Body of pancreas (tissue), 4 donors: ENCODE measurements around the gene DFFB. TPM values are rescaled to one million over a fixed set of nuclear protein-coding genes. Genes with fewer than 3 reads are reported as not detected.

Experiments used
- ATAC-seq: fragments of 150-250 bp; one replicate; pipeline ENCODE4 v1.9.1; 2016
- DNase-seq, 4 donors: peaks; one replicate each; pipeline ENCODE4 v3.0.0-alpha.2; 2019
- H3K27ac ChIP-seq, 4 donors: fragments of 200-600 bp; sonication (generic); 1 replicate in 3 of 4; 2 replicates in 1 of 4; pipeline versions ENCODE4 v1.5.1 to v1.6.1; 2016 to 2019; ENCODE audit warnings: mild to moderate bottlenecking in 1 of 4, mixed read lengths in 1 of 4, moderate library complexity in 1 of 4
- H3K27me3 ChIP-seq, 2 donors: fragments of 200-600 bp; sonication (generic); one replicate each; pipeline ENCODE4 v1.6.0; 2016; ENCODE audit warnings: mild to moderate bottlenecking in 1 of 2
- H3K36me3 ChIP-seq, 2 donors: fragments of 200-600 bp; sonication (generic); replicated peaks in 1 of 2; 2 replicates each; pipeline ENCODE4 v1.5.1; 2016; ENCODE audit warnings: low read depth in 2 of 2; ENCODE audit not compliant: insufficient read depth in 1 of 2
- H3K4me1 ChIP-seq: fragments of 200-600 bp; sonication (generic); one replicate; pipeline ENCODE4 v1.6.0; 2016
- H3K4me3 ChIP-seq, 2 donors: fragments of 200-600 bp; sonication (generic); 1 replicate in 1 of 2; 2 replicates in 1 of 2; pipeline ENCODE4 v1.5.1; 2016 to 2019
- H3K9me3 ChIP-seq, 3 donors: fragments of 200-600 bp; sonication (generic); 1 replicate in 2 of 3; 2 replicates in 1 of 3; pipeline ENCODE4 v1.5.1; 2016
- CTCF ChIP-seq, 7 experiments: fragments of 450-650 bp in 4 of 7; fragments of 200-600 bp in 3 of 7; sonication (generic) in 3 of 7; IDR thresholded peaks; one replicate each; pipeline ENCODE4 v1.5.1; 2016 to 2019; ENCODE audit warnings: antibody characterized with exemption in 7 of 7
- POLR2A ChIP-seq, 3 donors: fragments of 450-650 bp; IDR thresholded peaks; one replicate each; pipeline ENCODE4 v1.6.1; 2016; ENCODE audit warnings: antibody characterized with exemption in 3 of 3, mild to moderate bottlenecking in 2 of 3
- WGBS, 2 donors: methylation state at CpG; one replicate each; pipeline ENCODE4 v1.1.5; 2017; 5-methylcytosine and 5-hydroxymethylcytosine counted together
- intact Hi-C: fragments of 100-400 bp; cut with DNase I; formaldehyde crosslinking; loops from one replicate; pipeline ENCODE4 v1.15.1; 2023
- total RNA-seq, 2 donors: library from RNA; depleted of rRNA; stranded (reverse); fragments of >200 nt; gene quantifications; one replicate each; pipeline ENCODE4 v1.1.0, GENCODE V29; 2016

Gene DFFB
- total RNA-seq, 2 donors from 2014 or later: 6.5 to 13.5 TPM

- TF ChIP-seq CTCF (IDR thresholded peaks at IDR 0.05): no peak
- no peak for TF ChIP-seq POLR2A (IDR thresholded peaks at IDR 0.05)
- intact Hi-C loops: loop anchor here (5.0 kb wide), 1 partner anchor 1837 kb away; no protein-coding TSS in a partner anchor
Measured at GRCh38 chr1:3910049-3910731, 52.9 kb downstream of the DFFB start.

GRCh38 chr1:3910857-3911845, 53.9 kb downstream of the DFFB start:
- peak; percentile 91 for ATAC-seq

More at GRCh38 chr1:3910049-3910731, 52.9 kb downstream of the DFFB start:
- 70 to 79% methylated on average over 8 to 28 of the region's 30 CpGs for WGBS, 2 donors
- DNase-seq (peak in 1 of 4 donors; percentile 4), ATAC-seq (no peak)
- Histone ChIP-seq H3K27me3 (no peaks in the 10 kb centered on the region), H3K4me1 (peaks cover 10% of the 10 kb centered on the region), H3K27ac (no peak overlapping the region), H3K9me3 (no peaks in the 10 kb centered on the region), H3K4me3 (no peak overlapping the region), H3K36me3 (no peaks in the 10 kb centered on the region)

GRCh38 chr1:3911981-3912808, 54.9 kb downstream of the DFFB start:
- DNase-seq (no peak), ATAC-seq (no peak)
- intact Hi-C loops: loop anchor here (5.0 kb wide), 1 partner anchor 1835 kb away; no protein-coding TSS in a partner anchor
- WGBS, 2 donors: 86 to 96% methylated on average over 8 to 38 of the region's 38 CpGs
- Histone ChIP-seq H3K27ac (no peak overlapping the region), H3K36me3 (no peaks in the 10 kb centered on the region), H3K4me3 (no peak overlapping the region), H3K27me3 (peaks cover 0 to 3% of the 10 kb centered on the region in 2 donors), H3K9me3 (no peaks in the 10 kb centered on the region), H3K4me1 (peaks cover 10% of the 10 kb centered on the region)
- TF ChIP-seq CTCF (IDR thresholded peaks at IDR 0.05): no peak
- no peak for TF ChIP-seq POLR2A (IDR thresholded peaks at IDR 0.05)

More at GRCh38 chr1:3910857-3911845, 53.9 kb downstream of the DFFB start:
- WGBS, 2 donors: 14 to 20% methylated on average over 10 to 35 of the region's 35 CpGs
- no peaks in the 10 kb centered on the region for H3K9me3 ChIP-seq
- intact Hi-C loops: loop anchor here (5.0 kb wide), 1 partner anchor 1836 kb away; no protein-coding TSS in a partner anchor
- no peaks in the 10 kb centered on the region for H3K36me3 ChIP-seq
- peaks cover 10% of the 10 kb centered on the region for H3K4me1 ChIP-seq
- no peak overlapping the region for H3K27ac ChIP-seq
- TF ChIP-seq CTCF (IDR thresholded peaks at IDR 0.05): peak; percentile 67 to 85 (median 74)
- no peak for TF ChIP-seq POLR2A (IDR thresholded peaks at IDR 0.05)
- no peak overlapping the region for H3K4me3 ChIP-seq
- no peaks in the 10 kb centered on the region for H3K27me3 ChIP-seq
- DNase-seq: peak; percentile 79 to 84 (median 82)
